HEK293 (cell line): ENCODE results near the gene EMC6.
"Not testable (repeated sequence)": the region's sequence is repeated elsewhere in the genome, so short reads cannot be mapped to it uniquely, and the experiment has no call there.

ENCODE experiments used
- CTCF ChIA-PET: fragments of 350-600 bp; formaldehyde crosslinking; extraction: SDS; loops from one replicate; lab custom pipeline; 2021; ENCODE audit warnings: antibody characterized with exemption; lab: Yijun Ruan, JAX
- POLR2A ChIA-PET: fragments of 300-600 bp; formaldehyde crosslinking; extraction: SDS; loops from one replicate; lab custom pipeline; 2020; ENCODE audit warnings: antibody characterized with exemption, inconsistent platforms; lab: Yijun Ruan, JAX
- H3K27ac ChIP-seq: fragments of 200-500 bp; sonication (Bioruptor generic); 2 replicates; pipeline ENCODE4 v1.5.1; 2014; ENCODE audit warnings: low read depth, low read length, control low read depth, inconsistent platforms; ENCODE audit errors: extremely low read depth
- H3K36me3 ChIP-seq, 2 experiments: fragments of 200-500 bp in 1 of 2; sonication (Bioruptor generic) in 1 of 2; 1 replicate in 1 of 2; 2 replicates in 1 of 2; pipeline ENCODE4 v1.5.1; 2014 to 2017; ENCODE audit warnings: inconsistent platforms in 2 of 2, low read length in 2 of 2; ENCODE audit not compliant: control insufficient read depth in 2 of 2, insufficient read depth in 1 of 2
- H3K4me1 ChIP-seq: fragments of 200-500 bp; sonication (Bioruptor generic); 2 replicates; pipeline ENCODE4 v1.5.1; 2014; ENCODE audit warnings: mild to moderate bottlenecking, low read length, inconsistent platforms; ENCODE audit not compliant: control insufficient read depth, insufficient read depth
- H3K4me3 ChIP-seq: 2 replicates; pipeline ENCODE4 v1.5.1; 2011; ENCODE audit warnings: low read depth, mild to moderate bottlenecking, control low read depth, low read length, moderate library complexity
- H3K9me3 ChIP-seq: fragments of 200-500 bp; sonication (Bioruptor generic); 2 replicates; pipeline ENCODE4 v1.5.1; 2014; ENCODE audit warnings: low read depth, low read length, inconsistent platforms; ENCODE audit not compliant: control insufficient read depth, insufficient read depth
- ZIC2 ChIP-seq: fragments of 450-650 bp; formaldehyde crosslinking; IDR thresholded peaks from 2 replicates; pipeline ENCODE4 v1.5.1; 2016; ENCODE audit warnings: missing biosample characterization, missing genetic modification characterization
- ZNF114 ChIP-seq: fragments of 450-650 bp; formaldehyde crosslinking; IDR thresholded peaks from 2 replicates; pipeline ENCODE4 v1.5.0; 2017; ENCODE audit warnings: missing biosample characterization, missing genetic modification characterization
- ZNF138 ChIP-seq: fragments of 450-650 bp; formaldehyde crosslinking; IDR thresholded peaks from 2 replicates; pipeline ENCODE4 v1.5.1; 2016; ENCODE audit warnings: missing biosample characterization, missing genetic modification characterization, borderline replicate concordance
- ZNF366 ChIP-seq: fragments of 450-650 bp; formaldehyde crosslinking; conservative IDR thresholded peaks from 2 replicates; pipeline ENCODE4 v1.5.1; 2016; ENCODE audit warnings: missing biosample characterization, missing genetic modification characterization
- ZNF48 ChIP-seq: fragments of 450-650 bp; formaldehyde crosslinking; IDR thresholded peaks from 2 replicates; pipeline ENCODE4 v1.5.1; 2016; ENCODE audit warnings: missing biosample characterization, missing genetic modification characterization
- ZNF510 ChIP-seq: fragments of 450-650 bp; formaldehyde crosslinking; IDR thresholded peaks from 2 replicates; pipeline ENCODE4 v1.5.1; 2018; ENCODE audit warnings: mild to moderate bottlenecking, missing genetic modification characterization, missing biosample characterization; ENCODE audit not compliant: insufficient replicate concordance
- ZNF626 ChIP-seq: fragments of 450-650 bp; sonication (Bioruptor Pico); formaldehyde crosslinking; IDR thresholded peaks from 2 replicates; pipeline ENCODE4 v1.5.1; 2018; ENCODE audit warnings: missing biosample characterization, missing genetic modification characterization, inconsistent platforms
- ZNF701 ChIP-seq: fragments of 450-650 bp; formaldehyde crosslinking; IDR thresholded peaks from 2 replicates; pipeline ENCODE4 v1.5.1; 2016; ENCODE audit warnings: missing biosample characterization, missing genetic modification characterization
- ZNF792 ChIP-seq: fragments of 450-650 bp; formaldehyde crosslinking; IDR thresholded peaks from 2 replicates; pipeline ENCODE4 v1.5.1; 2016; ENCODE audit warnings: missing biosample characterization, missing genetic modification characterization
- ZSCAN30 ChIP-seq: fragments of 450-650 bp; IDR thresholded peaks from 2 replicates; pipeline ENCODE4 v1.5.1; 2018; ENCODE audit warnings: missing biosample characterization, mild to moderate bottlenecking, missing genetic modification characterization, moderate library complexity
- ZXDB ChIP-seq: fragments of 450-650 bp; formaldehyde crosslinking; IDR thresholded peaks from 2 replicates; pipeline ENCODE4 v1.5.1; 2016; ENCODE audit warnings: missing biosample characterization, missing genetic modification characterization
- TF ChIP-seq, protein P1 (sequence below): fragments of 450-650 bp; formaldehyde crosslinking; IDR thresholded peaks from 2 replicates; pipeline ENCODE4 v1.5.1; 2017; ENCODE audit warnings: missing biosample characterization, mild to moderate bottlenecking, missing genetic modification characterization, moderate library complexity
- TF ChIP-seq, protein P2 (sequence below): fragments of 450-650 bp; IDR thresholded peaks from 2 replicates; pipeline ENCODE4 v1.5.1; 2018; ENCODE audit warnings: missing biosample characterization, missing genetic modification characterization
- TF ChIP-seq, protein P3 (sequence below): fragments of 450-650 bp; formaldehyde crosslinking; IDR thresholded peaks from 2 replicates; pipeline ENCODE4 v1.5.1; 2017; ENCODE audit warnings: missing biosample characterization, missing genetic modification characterization
- TF ChIP-seq, protein P4 (sequence below): fragments of 450-650 bp; formaldehyde crosslinking; IDR thresholded peaks from 2 replicates; pipeline ENCODE4 v1.5.1; 2016; ENCODE audit warnings: missing biosample characterization, missing genetic modification characterization, borderline replicate concordance

EMC6 gene

DNA sequence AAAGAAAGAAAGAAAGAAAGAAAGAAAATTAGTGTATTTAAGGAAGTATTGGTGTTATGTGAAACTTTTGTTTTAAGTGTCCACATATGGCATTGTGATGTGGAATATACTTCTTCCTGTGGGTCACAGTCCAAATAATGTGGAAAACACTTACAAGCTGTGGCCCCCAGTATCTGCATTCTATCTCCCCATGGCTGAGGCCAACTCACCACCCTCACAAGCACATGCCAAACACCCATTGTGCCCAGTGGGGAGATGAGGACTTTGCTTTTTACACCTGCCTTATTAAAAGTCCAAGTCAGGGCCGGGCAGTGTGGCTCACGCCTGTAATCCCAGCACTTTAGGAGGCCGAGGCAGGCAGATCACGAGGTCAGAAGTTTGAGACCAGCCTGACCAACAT, 31.3 kb downstream of the EMC6 start:
- no peak overlapping the region for H3K27ac ChIP-seq
- no peak for TF ChIP-seq ZNF48 (tag by site-specific recombination)
- TF ChIP-seq ZNF366 (tag by site-specific recombination) = peak; percentile 56; the same call in 1 of the 2 replicates
- TF ChIP-seq, protein P1, sequence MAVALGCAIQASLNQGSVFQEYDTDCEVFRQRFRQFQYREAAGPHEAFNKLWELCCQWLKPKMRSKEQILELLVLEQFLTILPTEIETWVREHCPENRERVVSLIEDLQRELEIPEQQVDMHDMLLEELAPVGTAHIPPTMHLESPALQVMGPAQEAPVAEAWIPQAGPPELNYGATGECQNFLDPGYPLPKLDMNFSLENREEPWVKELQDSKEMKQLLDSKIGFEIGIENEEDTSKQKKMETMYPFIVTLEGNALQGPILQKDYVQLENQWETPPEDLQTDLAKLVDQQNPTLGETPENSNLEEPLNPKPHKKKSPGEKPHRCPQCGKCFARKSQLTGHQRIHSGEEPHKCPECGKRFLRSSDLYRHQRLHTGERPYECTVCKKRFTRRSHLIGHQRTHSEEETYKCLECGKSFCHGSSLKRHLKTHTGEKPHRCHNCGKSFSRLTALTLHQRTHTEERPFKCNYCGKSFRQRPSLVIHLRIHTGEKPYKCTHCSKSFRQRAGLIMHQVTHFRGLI = no peak
- CTCF ChIA-PET = interaction anchor here (0.8 kb wide), 1 partner anchor 686 kb away, joined by 3 read pairs; no protein-coding TSS in a partner anchor
- H3K4me1 ChIP-seq = no peaks in the 10 kb centered on the region
- H3K4me3 ChIP-seq = no peak overlapping the region
- H3K36me3 ChIP-seq = peaks cover 0 to 7% of the 10 kb centered on the region in 2 experiments; a peak in 1 of 3 replicates
- no peaks in the 10 kb centered on the region for H3K9me3 ChIP-seq
- POLR2A ChIA-PET = no interaction called here

DNA sequence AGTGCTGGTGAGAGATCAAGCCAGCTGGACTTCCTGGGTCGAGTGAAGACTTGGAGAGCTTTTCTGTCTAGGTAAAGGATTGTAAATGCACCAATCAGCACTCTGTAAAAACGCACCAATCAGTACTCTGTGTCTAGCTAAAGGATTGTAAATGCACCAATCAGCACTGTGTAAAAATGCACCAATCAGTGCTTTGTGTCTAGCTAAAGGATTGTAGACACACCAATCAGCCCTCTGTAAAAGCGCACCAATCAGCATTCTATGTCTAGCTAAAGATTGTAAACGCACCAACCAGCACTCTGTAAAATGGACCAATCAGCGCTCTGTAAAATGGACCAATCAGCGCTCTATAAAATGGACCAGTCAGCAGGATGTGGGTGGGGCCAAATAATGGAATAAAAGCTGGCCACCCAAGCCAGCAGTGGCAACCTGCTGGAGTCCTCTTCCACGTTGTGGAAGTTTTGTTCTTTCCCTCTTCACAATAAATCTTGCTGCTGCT, 33.5 kb downstream of the EMC6 start:
- H3K9me3 ChIP-seq, H3K4me3 ChIP-seq, POLR2A ChIA-PET, H3K4me1 ChIP-seq, H3K27ac ChIP-seq: not testable (repeated sequence)
- CTCF ChIA-PET = interaction anchor here (1.0 kb wide), 1 partner anchor 36 kb away, joined by 3 read pairs; no protein-coding TSS in a partner anchor
- H3K36me3 ChIP-seq = peaks cover 0 to 11% of the 10 kb centered on the region in 2 experiments; a peak in 1 of 3 replicates

DNA sequence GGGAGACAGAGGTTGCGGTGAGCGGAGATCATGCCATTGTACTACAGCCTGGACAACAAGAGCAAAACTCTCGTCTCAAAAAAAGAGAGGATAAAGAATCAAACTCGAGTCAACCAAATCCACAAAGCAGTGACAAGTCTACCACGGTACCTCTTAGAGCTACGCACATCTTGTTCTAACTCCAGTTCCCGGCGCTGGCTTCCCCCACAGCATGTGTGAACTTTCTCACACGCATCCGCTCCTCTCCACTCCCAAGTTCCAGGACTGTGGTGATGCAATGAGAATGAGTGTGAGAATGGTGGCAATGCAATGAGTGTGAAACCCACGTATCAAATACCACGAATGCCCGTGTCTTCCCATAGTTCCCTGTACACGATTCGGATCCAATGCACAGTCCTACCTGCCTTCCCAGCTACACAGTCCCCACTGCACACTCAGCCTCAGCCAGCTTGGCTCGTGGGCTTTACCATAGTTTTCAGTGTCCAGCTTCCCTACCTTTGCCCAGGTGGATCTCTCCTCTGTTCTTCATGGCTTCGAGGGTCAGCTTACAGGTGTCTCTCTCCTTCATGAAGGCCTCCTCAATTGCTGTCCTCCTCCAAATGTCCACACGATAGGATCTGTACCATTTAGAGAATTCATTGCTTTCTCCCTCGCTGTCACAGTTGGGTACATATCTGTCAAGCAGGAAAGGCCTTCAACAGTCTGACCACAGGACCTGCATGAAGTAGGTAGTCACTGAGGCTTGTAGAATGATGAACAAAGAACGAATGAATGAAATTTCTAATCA, 36.5 kb downstream of the EMC6 start:
- TF ChIP-seq ZNF114 = no peak
- no peak for TF ChIP-seq ZNF792
- no peak for TF ChIP-seq ZXDB (tag by site-specific recombination)
- no peak for TF ChIP-seq ZNF510 (tag by site-specific recombination)
- no peak for TF ChIP-seq ZNF701
- TF ChIP-seq, protein P2, sequence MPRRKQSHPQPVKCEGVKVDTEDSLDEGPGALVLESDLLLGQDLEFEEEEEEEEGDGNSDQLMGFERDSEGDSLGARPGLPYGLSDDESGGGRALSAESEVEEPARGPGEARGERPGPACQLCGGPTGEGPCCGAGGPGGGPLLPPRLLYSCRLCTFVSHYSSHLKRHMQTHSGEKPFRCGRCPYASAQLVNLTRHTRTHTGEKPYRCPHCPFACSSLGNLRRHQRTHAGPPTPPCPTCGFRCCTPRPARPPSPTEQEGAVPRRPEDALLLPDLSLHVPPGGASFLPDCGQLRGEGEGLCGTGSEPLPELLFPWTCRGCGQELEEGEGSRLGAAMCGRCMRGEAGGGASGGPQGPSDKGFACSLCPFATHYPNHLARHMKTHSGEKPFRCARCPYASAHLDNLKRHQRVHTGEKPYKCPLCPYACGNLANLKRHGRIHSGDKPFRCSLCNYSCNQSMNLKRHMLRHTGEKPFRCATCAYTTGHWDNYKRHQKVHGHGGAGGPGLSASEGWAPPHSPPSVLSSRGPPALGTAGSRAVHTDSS (tag by site-specific recombination) = no peak
- no peak for TF ChIP-seq ZSCAN30 (tag by site-specific recombination)
- no peak for TF ChIP-seq ZNF138
- no peak for TF ChIP-seq ZIC2 (tag by site-specific recombination)
- TF ChIP-seq, protein P3, sequence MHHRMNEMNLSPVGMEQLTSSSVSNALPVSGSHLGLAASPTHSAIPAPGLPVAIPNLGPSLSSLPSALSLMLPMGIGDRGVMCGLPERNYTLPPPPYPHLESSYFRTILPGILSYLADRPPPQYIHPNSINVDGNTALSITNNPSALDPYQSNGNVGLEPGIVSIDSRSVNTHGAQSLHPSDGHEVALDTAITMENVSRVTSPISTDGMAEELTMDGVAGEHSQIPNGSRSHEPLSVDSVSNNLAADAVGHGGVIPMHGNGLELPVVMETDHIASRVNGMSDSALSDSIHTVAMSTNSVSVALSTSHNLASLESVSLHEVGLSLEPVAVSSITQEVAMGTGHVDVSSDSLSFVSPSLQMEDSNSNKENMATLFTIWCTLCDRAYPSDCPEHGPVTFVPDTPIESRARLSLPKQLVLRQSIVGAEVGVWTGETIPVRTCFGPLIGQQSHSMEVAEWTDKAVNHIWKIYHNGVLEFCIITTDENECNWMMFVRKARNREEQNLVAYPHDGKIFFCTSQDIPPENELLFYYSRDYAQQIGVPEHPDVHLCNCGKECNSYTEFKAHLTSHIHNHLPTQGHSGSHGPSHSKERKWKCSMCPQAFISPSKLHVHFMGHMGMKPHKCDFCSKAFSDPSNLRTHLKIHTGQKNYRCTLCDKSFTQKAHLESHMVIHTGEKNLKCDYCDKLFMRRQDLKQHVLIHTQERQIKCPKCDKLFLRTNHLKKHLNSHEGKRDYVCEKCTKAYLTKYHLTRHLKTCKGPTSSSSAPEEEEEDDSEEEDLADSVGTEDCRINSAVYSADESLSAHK (tag by site-specific recombination) = no peak
- TF ChIP-seq, protein P4, sequence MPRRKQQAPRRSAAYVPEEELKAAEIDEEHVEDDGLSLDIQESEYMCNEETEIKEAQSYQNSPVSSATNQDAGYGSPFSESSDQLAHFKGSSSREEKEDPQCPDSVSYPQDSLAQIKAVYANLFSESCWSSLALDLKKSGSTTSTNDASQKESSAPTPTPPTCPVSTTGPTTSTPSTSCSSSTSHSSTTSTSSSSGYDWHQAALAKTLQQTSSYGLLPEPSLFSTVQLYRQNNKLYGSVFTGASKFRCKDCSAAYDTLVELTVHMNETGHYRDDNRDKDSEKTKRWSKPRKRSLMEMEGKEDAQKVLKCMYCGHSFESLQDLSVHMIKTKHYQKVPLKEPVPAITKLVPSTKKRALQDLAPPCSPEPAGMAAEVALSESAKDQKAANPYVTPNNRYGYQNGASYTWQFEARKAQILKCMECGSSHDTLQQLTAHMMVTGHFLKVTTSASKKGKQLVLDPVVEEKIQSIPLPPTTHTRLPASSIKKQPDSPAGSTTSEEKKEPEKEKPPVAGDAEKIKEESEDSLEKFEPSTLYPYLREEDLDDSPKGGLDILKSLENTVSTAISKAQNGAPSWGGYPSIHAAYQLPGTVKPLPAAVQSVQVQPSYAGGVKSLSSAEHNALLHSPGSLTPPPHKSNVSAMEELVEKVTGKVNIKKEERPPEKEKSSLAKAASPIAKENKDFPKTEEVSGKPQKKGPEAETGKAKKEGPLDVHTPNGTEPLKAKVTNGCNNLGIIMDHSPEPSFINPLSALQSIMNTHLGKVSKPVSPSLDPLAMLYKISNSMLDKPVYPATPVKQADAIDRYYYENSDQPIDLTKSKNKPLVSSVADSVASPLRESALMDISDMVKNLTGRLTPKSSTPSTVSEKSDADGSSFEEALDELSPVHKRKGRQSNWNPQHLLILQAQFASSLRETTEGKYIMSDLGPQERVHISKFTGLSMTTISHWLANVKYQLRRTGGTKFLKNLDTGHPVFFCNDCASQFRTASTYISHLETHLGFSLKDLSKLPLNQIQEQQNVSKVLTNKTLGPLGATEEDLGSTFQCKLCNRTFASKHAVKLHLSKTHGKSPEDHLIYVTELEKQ (tag by site-specific recombination) = no peak
- no peak for TF ChIP-seq ZNF626 (tag by site-specific recombination)
- Histone ChIP-seq H3K9me3 (no peaks in the 10 kb centered on the region), H3K4me1 (no peaks in the 10 kb centered on the region; the same call in 1 of the 2 replicates), H3K4me3 (no peak overlapping the region), H3K27ac (no peak overlapping the region), H3K36me3 (peaks cover 0 to 11% of the 10 kb centered on the region in 2 experiments; a peak in 1 of 3 replicates)
- CTCF ChIA-PET = interaction anchor here (0.6 to 1.5 kb wide), 3 partner anchors 11 to 194 kb away, joined by 3 to 8 read pairs (median 3); no protein-coding TSS in a partner anchor
- POLR2A ChIA-PET = no interaction called here

DNA sequence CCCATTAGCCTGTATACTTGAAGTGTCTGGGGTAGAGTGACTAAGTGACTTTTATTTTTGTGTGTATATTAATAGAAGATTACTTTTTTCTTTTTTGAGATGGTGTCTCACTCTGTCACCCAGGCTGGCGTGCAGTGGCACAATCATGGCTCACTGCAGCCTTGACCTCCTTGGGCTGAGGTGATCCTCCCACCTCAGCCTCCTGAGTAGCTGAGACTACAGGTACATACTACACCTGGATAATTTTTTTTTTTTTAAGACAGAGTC, 37.0 kb downstream of the EMC6 start:
- H3K36me3 ChIP-seq = peaks cover 0 to 11% of the 10 kb centered on the region in 2 experiments; a peak in 1 of 3 replicates
- not testable (repeated sequence) for H3K4me3 ChIP-seq, H3K9me3 ChIP-seq, H3K27ac ChIP-seq, H3K4me1 ChIP-seq
- CTCF ChIA-PET = interaction anchor here (0.7 to 1.7 kb wide), 4 partner anchors 14 to 144 kb away, joined by 3 to 8 read pairs (median 4); no protein-coding TSS in a partner anchor
- POLR2A ChIA-PET = interaction anchor here (1.7 kb wide), 1 partner anchor 17 kb away, joined by 4 read pairs; no protein-coding TSS in a partner anchor
